ENCODE data around the gene IGFLR1. TPM values are rescaled to one million over a fixed set of nuclear protein-coding genes. Genes with fewer than 3 reads are reported as not detected.

The IGFLR1 gene
- total and polyA plus RNA-seq, 9 donors = 2.1 to 5.6 (median 3.8) TPM

Other genes with a start within 250 kb of the IGFLR1 start
- 2.0 TPM for gene DMKN, start 228.8 kb downstream of the IGFLR1 start, total RNA-seq
- 10 to 100 TPM in 1 of 8 donors, 1 to 10 TPM in 7; 1.1 to 22.6 (median 2.1) TPM for gene DMKN, start 228.8 kb downstream of the IGFLR1 start, polyA plus RNA-seq (ENCODE audit: insufficient read depth in 1 of 8, insufficient read length in 8 of 8, low replicate concordance in 1 of 8)
- not detected for gene SBSN, start 214.1 kb downstream of the IGFLR1 start, total RNA-seq
- gene SBSN, start 214.1 kb downstream of the IGFLR1 start, polyA plus RNA-seq (ENCODE audit: insufficient read depth in 1 of 8, insufficient read length in 8 of 8, low replicate concordance in 1 of 8) = 1 to 10 TPM in 1 of 8 donors, under 1 TPM in 3, not detected in 4; 0.10 to 5.1 (median 0.40) TPM
- gene GAPDHS, start 209.0 kb downstream of the IGFLR1 start, total RNA-seq = not detected
- gene GAPDHS, start 209.0 kb downstream of the IGFLR1 start, polyA plus RNA-seq (ENCODE audit: insufficient read depth in 1 of 8, insufficient read length in 8 of 8, low replicate concordance in 1 of 8) = not detected
- 51.4 TPM for gene TMEM147, start 196.8 kb downstream of the IGFLR1 start, total RNA-seq
- 10 to 100 TPM; 41.5 to 50.1 (median 44.6) TPM for gene TMEM147, start 196.8 kb downstream of the IGFLR1 start, polyA plus RNA-seq (ENCODE audit: insufficient read depth in 1 of 8, insufficient read length in 8 of 8, low replicate concordance in 1 of 8)
- gene ATP4A, start 178.8 kb downstream of the IGFLR1 start, total RNA-seq = not detected
- gene ATP4A, start 178.8 kb downstream of the IGFLR1 start, polyA plus RNA-seq (ENCODE audit: insufficient read depth in 1 of 8, insufficient read length in 8 of 8, low replicate concordance in 1 of 8) = under 1 TPM in 1 of 8 donors, not detected in 7; 0.52 TPM
- not detected for gene PMIS2, start 156.3 kb downstream of the IGFLR1 start, total RNA-seq
- gene PMIS2, start 156.3 kb downstream of the IGFLR1 start, polyA plus RNA-seq (ENCODE audit: insufficient read depth in 1 of 8, insufficient read length in 8 of 8, low replicate concordance in 1 of 8) = not detected
- gene HAUS5, start 129.7 kb downstream of the IGFLR1 start, total RNA-seq = 9.5 TPM
- 10 to 100 TPM in 7 of 8 donors, 1 to 10 TPM in 1; 9.4 to 16.1 (median 12.6) TPM for gene HAUS5, start 129.7 kb downstream of the IGFLR1 start, polyA plus RNA-seq (ENCODE audit: insufficient read depth in 1 of 8, insufficient read length in 8 of 8, low replicate concordance in 1 of 8)
- gene RBM42, start 113.4 kb downstream of the IGFLR1 start, total RNA-seq = 32.8 TPM
- 10 to 100 TPM; 44.7 to 55.3 (median 51.5) TPM for gene RBM42, start 113.4 kb downstream of the IGFLR1 start, polyA plus RNA-seq (ENCODE audit: insufficient read depth in 1 of 8, insufficient read length in 8 of 8, low replicate concordance in 1 of 8)
- gene ETV2, start 100.7 kb downstream of the IGFLR1 start, total RNA-seq = 1.6 TPM
- gene ETV2, start 100.7 kb downstream of the IGFLR1 start, polyA plus RNA-seq (ENCODE audit: insufficient read depth in 1 of 8, insufficient read length in 8 of 8, low replicate concordance in 1 of 8) = 1 to 10 TPM; 1.7 to 4.9 (median 3.2) TPM
- 582 TPM for gene COX6B1, start 94.1 kb downstream of the IGFLR1 start, total RNA-seq
- 100 to 1,000 TPM; 263 to 328 (median 300) TPM for gene COX6B1, start 94.1 kb downstream of the IGFLR1 start, polyA plus RNA-seq (ENCODE audit: insufficient read depth in 1 of 8, insufficient read length in 8 of 8, low replicate concordance in 1 of 8)
- gene UPK1A, start 75.9 kb downstream of the IGFLR1 start, total RNA-seq = not detected
- 1 to 10 TPM in 1 of 8 donors, under 1 TPM in 2, not detected in 5; 0.17 to 7.7 (median 0.28) TPM for gene UPK1A, start 75.9 kb downstream of the IGFLR1 start, polyA plus RNA-seq (ENCODE audit: insufficient read depth in 1 of 8, insufficient read length in 8 of 8, low replicate concordance in 1 of 8)
- not detected for gene ZBTB32, start 37.9 kb downstream of the IGFLR1 start, total RNA-seq
- gene ZBTB32, start 37.9 kb downstream of the IGFLR1 start, polyA plus RNA-seq (ENCODE audit: insufficient read depth in 1 of 8, insufficient read length in 8 of 8, low replicate concordance in 1 of 8) = under 1 TPM in 6 of 8 donors, not detected in 2; 0.25 to 0.40 (median 0.36) TPM
- 7.6 TPM for gene KMT2B, start 24.4 kb downstream of the IGFLR1 start, total RNA-seq
- gene KMT2B, start 24.4 kb downstream of the IGFLR1 start, polyA plus RNA-seq (ENCODE audit: insufficient read depth in 1 of 8, insufficient read length in 8 of 8, low replicate concordance in 1 of 8) = 10 to 100 TPM; 17.3 to 33.7 (median 25.3) TPM
- 14.6 TPM for gene U2AF1L4, start 3.0 kb upstream of the IGFLR1 start, total RNA-seq
- gene U2AF1L4, start 3.0 kb upstream of the IGFLR1 start, polyA plus RNA-seq (ENCODE audit: insufficient read depth in 1 of 8, insufficient read length in 8 of 8, low replicate concordance in 1 of 8) = 10 to 100 TPM; 10.6 to 17.6 (median 14.1) TPM
- 40.2 TPM for gene PSENEN, start 3.2 kb upstream of the IGFLR1 start, total RNA-seq
- gene PSENEN, start 3.2 kb upstream of the IGFLR1 start, polyA plus RNA-seq (ENCODE audit: insufficient read depth in 1 of 8, insufficient read length in 8 of 8, low replicate concordance in 1 of 8) = 10 to 100 TPM; 34.1 to 45.1 (median 36.8) TPM
- gene LIN37, start 6.1 kb upstream of the IGFLR1 start, total RNA-seq = 10.2 TPM
- 10 to 100 TPM in 5 of 8 donors, 1 to 10 TPM in 3; 9.2 to 12.8 (median 10.9) TPM for gene LIN37, start 6.1 kb upstream of the IGFLR1 start, polyA plus RNA-seq (ENCODE audit: insufficient read depth in 1 of 8, insufficient read length in 8 of 8, low replicate concordance in 1 of 8)
- gene HSPB6, start 14.6 kb upstream of the IGFLR1 start, total RNA-seq = 46.7 TPM
- gene HSPB6, start 14.6 kb upstream of the IGFLR1 start, polyA plus RNA-seq (ENCODE audit: insufficient read depth in 1 of 8, insufficient read length in 8 of 8, low replicate concordance in 1 of 8) = 100 to 1,000 TPM; 236 to 741 (median 528) TPM
- 3.9 TPM for gene PROSER3, start 15.7 kb upstream of the IGFLR1 start, total RNA-seq
- gene PROSER3, start 15.7 kb upstream of the IGFLR1 start, polyA plus RNA-seq (ENCODE audit: insufficient read depth in 1 of 8, insufficient read length in 8 of 8, low replicate concordance in 1 of 8) = 10 to 100 TPM in 6 of 8 donors, 1 to 10 TPM in 2; 6.9 to 14.6 (median 11.9) TPM
- 3.6 TPM for gene ARHGAP33, start 33.1 kb upstream of the IGFLR1 start, total RNA-seq
- gene ARHGAP33, start 33.1 kb upstream of the IGFLR1 start, polyA plus RNA-seq (ENCODE audit: insufficient read depth in 1 of 8, insufficient read length in 8 of 8, low replicate concordance in 1 of 8) = 10 to 100 TPM in 7 of 8 donors, 1 to 10 TPM in 1; 8.3 to 28.5 (median 19.4) TPM
- not detected for gene PRODH2, start 70.4 kb upstream of the IGFLR1 start, total RNA-seq
- under 1 TPM in 2 of 8 donors, not detected in 6; 0.18 to 0.27 TPM for gene PRODH2, start 70.4 kb upstream of the IGFLR1 start, polyA plus RNA-seq (ENCODE audit: insufficient read depth in 1 of 8, insufficient read length in 8 of 8, low replicate concordance in 1 of 8)
- gene NPHS1, start 110.1 kb upstream of the IGFLR1 start, total RNA-seq = 0.09 TPM
- gene NPHS1, start 110.1 kb upstream of the IGFLR1 start, polyA plus RNA-seq (ENCODE audit: insufficient read depth in 1 of 8, insufficient read length in 8 of 8, low replicate concordance in 1 of 8) = under 1 TPM in 7 of 8 donors, not detected in 1; 0.04 to 0.37 (median 0.21) TPM
- gene KIRREL2, start 114.5 kb upstream of the IGFLR1 start, total RNA-seq = 0.31 TPM
- gene KIRREL2, start 114.5 kb upstream of the IGFLR1 start, polyA plus RNA-seq (ENCODE audit: insufficient read depth in 1 of 8, insufficient read length in 8 of 8, low replicate concordance in 1 of 8) = 1 to 10 TPM in 1 of 8 donors, under 1 TPM in 7; 0.28 to 1.0 (median 0.58) TPM
- 4.7 TPM for gene APLP1, start 126.1 kb upstream of the IGFLR1 start, total RNA-seq
- 10 to 100 TPM in 3 of 8 donors, 1 to 10 TPM in 5; 4.6 to 10.7 (median 7.5) TPM for gene APLP1, start 126.1 kb upstream of the IGFLR1 start, polyA plus RNA-seq (ENCODE audit: insufficient read depth in 1 of 8, insufficient read length in 8 of 8, low replicate concordance in 1 of 8)
- gene NFKBID, start 158.1 kb upstream of the IGFLR1 start, total RNA-seq = 1.8 TPM
- 1 to 10 TPM in 6 of 8 donors, under 1 TPM in 2; 0.85 to 3.3 (median 1.6) TPM for gene NFKBID, start 158.1 kb upstream of the IGFLR1 start, polyA plus RNA-seq (ENCODE audit: insufficient read depth in 1 of 8, insufficient read length in 8 of 8, low replicate concordance in 1 of 8)
- gene HCST, start 160.1 kb upstream of the IGFLR1 start, total RNA-seq = 4.0 TPM
- gene HCST, start 160.1 kb upstream of the IGFLR1 start, polyA plus RNA-seq (ENCODE audit: insufficient read depth in 1 of 8, insufficient read length in 8 of 8, low replicate concordance in 1 of 8) = 1 to 10 TPM; 3.5 to 7.8 (median 5.6) TPM
- 18.0 TPM for gene TYROBP, start 165.8 kb upstream of the IGFLR1 start, total RNA-seq
- 10 to 100 TPM; 16.5 to 22.5 (median 18.9) TPM for gene TYROBP, start 165.8 kb upstream of the IGFLR1 start, polyA plus RNA-seq (ENCODE audit: insufficient read depth in 1 of 8, insufficient read length in 8 of 8, low replicate concordance in 1 of 8)
- gene LRFN3, start 193.9 kb upstream of the IGFLR1 start, total RNA-seq = 1.8 TPM
- 10 to 100 TPM in 3 of 8 donors, 1 to 10 TPM in 5; 6.3 to 13.9 (median 9.3) TPM for gene LRFN3, start 193.9 kb upstream of the IGFLR1 start, polyA plus RNA-seq (ENCODE audit: insufficient read depth in 1 of 8, insufficient read length in 8 of 8, low replicate concordance in 1 of 8)

All from muscle of leg (tissue), 9 donors.